ENCODE measurements around the gene TMEM167B. TPM values are rescaled to one million over a fixed set of nuclear protein-coding genes. Genes with fewer than 3 reads are reported as not detected.

Gene TMEM167B
- total RNA-seq, 1 experiment from 2014 or later: 15.6 TPM

DNA sequence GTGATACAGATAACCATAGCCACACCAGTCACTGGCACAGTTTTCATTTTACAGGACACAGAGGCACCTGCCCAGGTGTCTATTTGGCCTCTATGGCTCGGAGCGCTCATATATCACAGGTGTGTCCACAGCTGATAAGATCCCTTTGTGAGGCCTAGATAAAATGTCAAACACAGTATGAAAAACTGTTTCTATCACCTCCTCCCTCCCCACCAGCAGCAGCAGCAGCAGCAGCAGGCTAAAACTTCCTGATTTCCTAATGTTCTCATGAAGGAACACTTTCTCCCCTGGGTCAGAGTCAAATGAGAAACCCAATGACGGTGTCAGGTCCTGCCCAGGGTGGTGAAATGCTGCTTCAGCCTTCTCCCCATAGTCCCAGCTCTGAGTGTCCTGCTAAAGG lies 47.8 kb downstream of the TMEM167B start:
- DNase-seq (ENCODE audit: low spot score) (no peak), ATAC-seq (no peak)
- Mint-ChIP-seq H3K27me3 (ENCODE audit: low read depth) (no peaks in the 10 kb centered on the region), H3K36me3 (no peaks in the 10 kb centered on the region), H3K9me3 (no peaks in the 10 kb centered on the region), H3K4me3 (no peak overlapping the region), H3K4me1 (no peaks in the 10 kb centered on the region), H3K27ac (no peak overlapping the region)
- CTCF ChIA-PET: interaction anchor here (1.3 kb wide), 1 partner anchor 55 kb away, joined by 3 read pairs; no protein-coding TSS in a partner anchor
- POLR2A ChIA-PET: no interaction called here
- TF ChIP-seq IRF2 (CRISPR knock-in tag; IDR thresholded peaks at IDR 0.05; ENCODE audit: borderline replicate concordance, low read depth) (no peak), AFF4 (CRISPR knock-in tag; IDR thresholded peaks at IDR 0.05; ENCODE audit: borderline replicate concordance) (no peak), MXD4 (CRISPR knock-in tag; IDR thresholded peaks at IDR 0.05; ENCODE audit: borderline replicate concordance) (no peak), GRHL2 (CRISPR knock-in tag; IDR thresholded peaks at IDR 0.05; ENCODE audit: insufficient replicate concordance, severe bottlenecking) (no peak), ZNF425 (CRISPR knock-in tag; conservative IDR thresholded peaks at IDR 0.05) (no peak), ESRRA (CRISPR knock-in tag; IDR thresholded peaks at IDR 0.05; ENCODE audit: borderline replicate concordance) (no peak), ZBTB21 (CRISPR knock-in tag; IDR thresholded peaks at IDR 0.05; ENCODE audit: borderline replicate concordance) (no peak), NFE2L1 (CRISPR knock-in tag; IDR thresholded peaks at IDR 0.05) (no peak), ZMAT4 (CRISPR knock-in tag; IDR thresholded peaks at IDR 0.05) (no peak)
- TF ChIP-seq, protein P1, sequence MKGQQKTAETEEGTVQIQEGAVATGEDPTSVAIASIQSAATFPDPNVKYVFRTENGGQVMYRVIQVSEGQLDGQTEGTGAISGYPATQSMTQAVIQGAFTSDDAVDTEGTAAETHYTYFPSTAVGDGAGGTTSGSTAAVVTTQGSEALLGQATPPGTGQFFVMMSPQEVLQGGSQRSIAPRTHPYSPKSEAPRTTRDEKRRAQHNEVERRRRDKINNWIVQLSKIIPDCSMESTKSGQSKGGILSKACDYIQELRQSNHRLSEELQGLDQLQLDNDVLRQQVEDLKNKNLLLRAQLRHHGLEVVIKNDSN (CRISPR knock-in tag; IDR thresholded peaks at IDR 0.05): no peak
- TF ChIP-seq, protein P2, sequence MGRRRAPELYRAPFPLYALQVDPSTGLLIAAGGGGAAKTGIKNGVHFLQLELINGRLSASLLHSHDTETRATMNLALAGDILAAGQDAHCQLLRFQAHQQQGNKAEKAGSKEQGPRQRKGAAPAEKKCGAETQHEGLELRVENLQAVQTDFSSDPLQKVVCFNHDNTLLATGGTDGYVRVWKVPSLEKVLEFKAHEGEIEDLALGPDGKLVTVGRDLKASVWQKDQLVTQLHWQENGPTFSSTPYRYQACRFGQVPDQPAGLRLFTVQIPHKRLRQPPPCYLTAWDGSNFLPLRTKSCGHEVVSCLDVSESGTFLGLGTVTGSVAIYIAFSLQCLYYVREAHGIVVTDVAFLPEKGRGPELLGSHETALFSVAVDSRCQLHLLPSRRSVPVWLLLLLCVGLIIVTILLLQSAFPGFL (CRISPR knock-in tag; IDR thresholded peaks at IDR 0.05; ENCODE audit: borderline replicate concordance): no peak

- POLR2A ChIA-PET: no interaction called here
- ATAC-seq (no peak), DNase-seq (ENCODE audit: low spot score) (no peak)
- Mint-ChIP-seq H3K27ac (0 out of 2 replicates have a peak overlapping the region, but pooled peaks have one; percentile 28), H3K9me3 (no peaks in the 10 kb centered on the region), H3K4me3 (no peak overlapping the region), H3K4me1 (no peaks in the 10 kb centered on the region), H3K27me3 (ENCODE audit: low read depth) (no peaks in the 10 kb centered on the region), H3K36me3 (no peaks in the 10 kb centered on the region)
- CTCF ChIA-PET: interaction anchor here (1.7 kb wide), 1 partner anchor 14 kb away, joined by 3 read pairs; no protein-coding TSS in a partner anchor
- no peak for TF ChIP-seq PRRX2 (CRISPR knock-in tag; IDR thresholded peaks at IDR 0.05)
- no peak for TF ChIP-seq ELF4 (CRISPR knock-in tag; IDR thresholded peaks at IDR 0.05; ENCODE audit: low read depth)
- no peak for TF ChIP-seq ZNF317 (CRISPR knock-in tag; IDR thresholded peaks at IDR 0.05; ENCODE audit: borderline replicate concordance, low read depth)
- TF ChIP-seq, protein P3, sequence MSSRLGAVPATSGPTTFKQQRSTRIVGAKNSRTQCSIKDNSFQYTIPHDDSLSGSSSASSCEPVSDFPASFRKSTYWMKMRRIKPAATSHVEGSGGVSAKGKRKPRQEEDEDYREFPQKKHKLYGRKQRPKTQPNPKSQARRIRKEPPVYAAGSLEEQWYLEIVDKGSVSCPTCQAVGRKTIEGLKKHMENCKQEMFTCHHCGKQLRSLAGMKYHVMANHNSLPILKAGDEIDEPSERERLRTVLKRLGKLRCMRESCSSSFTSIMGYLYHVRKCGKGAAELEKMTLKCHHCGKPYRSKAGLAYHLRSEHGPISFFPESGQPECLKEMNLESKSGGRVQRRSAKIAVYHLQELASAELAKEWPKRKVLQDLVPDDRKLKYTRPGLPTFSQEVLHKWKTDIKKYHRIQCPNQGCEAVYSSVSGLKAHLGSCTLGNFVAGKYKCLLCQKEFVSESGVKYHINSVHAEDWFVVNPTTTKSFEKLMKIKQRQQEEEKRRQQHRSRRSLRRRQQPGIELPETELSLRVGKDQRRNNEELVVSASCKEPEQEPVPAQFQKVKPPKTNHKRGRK (CRISPR knock-in tag; IDR thresholded peaks at IDR 0.05; ENCODE audit: borderline replicate concordance): no peak
- no peak for TF ChIP-seq NR3C1 (CRISPR knock-in tag; conservative IDR thresholded peaks at IDR 0.05; ENCODE audit: low read depth)
- TF ChIP-seq SP1 (CRISPR knock-in tag; conservative IDR thresholded peaks at IDR 0.05): no peak
- TF ChIP-seq ZNF416 (CRISPR knock-in tag; IDR thresholded peaks at IDR 0.05): no peak
- no peak for TF ChIP-seq GRHL2 (CRISPR knock-in tag; IDR thresholded peaks at IDR 0.05; ENCODE audit: insufficient replicate concordance, severe bottlenecking)
- no peak for TF ChIP-seq NR2C2 (CRISPR knock-in tag; IDR thresholded peaks at IDR 0.05)
- TF ChIP-seq, protein P4, sequence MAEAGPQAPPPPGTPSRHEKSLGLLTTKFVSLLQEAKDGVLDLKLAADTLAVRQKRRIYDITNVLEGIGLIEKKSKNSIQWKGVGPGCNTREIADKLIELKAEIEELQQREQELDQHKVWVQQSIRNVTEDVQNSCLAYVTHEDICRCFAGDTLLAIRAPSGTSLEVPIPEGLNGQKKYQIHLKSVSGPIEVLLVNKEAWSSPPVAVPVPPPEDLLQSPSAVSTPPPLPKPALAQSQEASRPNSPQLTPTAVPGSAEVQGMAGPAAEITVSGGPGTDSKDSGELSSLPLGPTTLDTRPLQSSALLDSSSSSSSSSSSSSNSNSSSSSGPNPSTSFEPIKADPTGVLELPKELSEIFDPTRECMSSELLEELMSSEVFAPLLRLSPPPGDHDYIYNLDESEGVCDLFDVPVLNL (CRISPR knock-in tag; IDR thresholded peaks at IDR 0.05; ENCODE audit: borderline replicate concordance, low read depth): no peak
- no peak for TF ChIP-seq HMGA2 (CRISPR knock-in tag; IDR thresholded peaks at IDR 0.05)
- TF ChIP-seq ZBTB21 (CRISPR knock-in tag; IDR thresholded peaks at IDR 0.05; ENCODE audit: borderline replicate concordance): no peak
- TF ChIP-seq, protein P5, sequence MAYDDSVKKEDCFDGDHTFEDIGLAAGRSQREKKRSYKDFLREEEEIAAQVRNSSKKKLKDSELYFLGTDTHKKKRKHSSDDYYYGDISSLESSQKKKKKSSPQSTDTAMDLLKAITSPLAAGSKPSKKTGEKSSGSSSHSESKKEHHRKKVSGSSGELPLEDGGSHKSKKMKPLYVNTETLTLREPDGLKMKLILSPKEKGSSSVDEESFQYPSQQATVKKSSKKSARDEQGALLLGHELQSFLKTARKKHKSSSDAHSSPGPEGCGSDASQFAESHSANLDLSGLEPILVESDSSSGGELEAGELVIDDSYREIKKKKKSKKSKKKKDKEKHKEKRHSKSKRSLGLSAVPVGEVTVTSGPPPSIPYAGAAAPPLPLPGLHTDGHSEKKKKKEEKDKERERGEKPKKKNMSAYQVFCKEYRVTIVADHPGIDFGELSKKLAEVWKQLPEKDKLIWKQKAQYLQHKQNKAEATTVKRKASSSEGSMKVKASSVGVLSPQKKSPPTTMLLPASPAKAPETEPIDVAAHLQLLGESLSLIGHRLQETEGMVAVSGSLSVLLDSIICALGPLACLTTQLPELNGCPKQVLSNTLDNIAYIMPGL (CRISPR knock-in tag; IDR thresholded peaks at IDR 0.05): no peak
These were observed 49.8 kb downstream of the TMEM167B start for GRCh38 chr1:109140392-109140791.
